Common myeloid progenitor, CD34-positive (primary cell): ENCODE data around the gene MAPK14.

Experiments
- CTCF ChIA-PET: fragments of 350-600 bp; sonication (Branson Sonifier 250); formaldehyde crosslinking; loops from one replicate; lab custom pipeline; 2021; ENCODE audit warnings: antibody characterized with exemption; lab: Charles Lee
- POLR2A ChIA-PET: fragments of 350-600 bp; sonication (Branson Sonifier 250); formaldehyde crosslinking; loops from one replicate; lab custom pipeline; 2021; ENCODE audit warnings: antibody characterized with exemption; lab: Charles Lee
- DNase-seq, 3 donors: peaks; one replicate each; pipeline versions ENCODE4 v3.0.0 to v3.0.0-alpha.2; 2013
- H3K27ac ChIP-seq, 2 experiments: 1 replicate in 1 of 2; 2 replicates in 1 of 2; pipeline ENCODE4 v1.7.0; 2013; ENCODE audit warnings: inconsistent platforms in 2 of 2, low read length in 2 of 2, mild to moderate bottlenecking in 2 of 2, low read depth in 1 of 2, moderate library complexity in 1 of 2; ENCODE audit not compliant: severe bottlenecking in 2 of 2, insufficient read depth in 1 of 2, poor library complexity in 1 of 2
- H3K27me3 ChIP-seq, 5 experiments: replicated peaks in 2 of 5; 1 replicate in 3 of 5; 2 replicates in 2 of 5; pipeline versions ENCODE4 v1.6.1 to v1.7.0; 2013; ENCODE audit warnings: low read length in 4 of 5, mild to moderate bottlenecking in 2 of 5, moderate library complexity in 2 of 5, inconsistent platforms in 1 of 5; ENCODE audit not compliant: insufficient read depth in 5 of 5, control insufficient read depth in 4 of 5
- H3K36me3 ChIP-seq, 4 experiments: 1 replicate in 2 of 4; 2 replicates in 2 of 4; pipeline versions ENCODE4 v1.6.1 to v1.7.0; 2013; ENCODE audit warnings: low read length in 3 of 4, control low read depth in 1 of 4, mild to moderate bottlenecking in 1 of 4; ENCODE audit not compliant: control insufficient read depth in 4 of 4, insufficient read depth in 4 of 4
- H3K4me1 ChIP-seq, 4 experiments: 1 replicate in 3 of 4; 2 replicates in 1 of 4; pipeline versions ENCODE4 v1.6.1 to v1.7.1; 2013; ENCODE audit warnings: low read length in 3 of 4, mild to moderate bottlenecking in 3 of 4, control low read depth in 1 of 4, inconsistent platforms in 1 of 4, moderate library complexity in 1 of 4; ENCODE audit not compliant: control insufficient read depth in 4 of 4, insufficient read depth in 4 of 4; ENCODE audit errors: control extremely low read depth in 1 of 4
- H3K4me3 ChIP-seq, 7 experiments: 1 replicate in 4 of 7; 2 replicates in 3 of 7; pipeline versions ENCODE4 v1.5.1 to v1.7.0; 2013; ENCODE audit warnings: mild to moderate bottlenecking in 7 of 7, low read length in 6 of 7, moderate library complexity in 6 of 7, inconsistent platforms in 2 of 7, low read depth in 2 of 7, control low read depth in 1 of 7; ENCODE audit not compliant: insufficient read depth in 4 of 7, control insufficient read depth in 1 of 7; ENCODE audit errors: extremely low read depth in 1 of 7
- H3K9me3 ChIP-seq, 5 experiments: 1 replicate in 4 of 5; 2 replicates in 1 of 5; pipeline versions ENCODE4 v1.6.1 to v1.7.1; 2013; ENCODE audit warnings: low read length in 4 of 5, mild to moderate bottlenecking in 2 of 5, inconsistent platforms in 1 of 5, low read depth in 1 of 5, moderate library complexity in 1 of 5; ENCODE audit not compliant: control insufficient read depth in 4 of 5, insufficient read depth in 2 of 5; ENCODE audit errors: control extremely low read depth in 1 of 5
- WGBS: methylation state at CpG from one replicate; pipeline ENCODE4 v1.1.5; 2013; ENCODE audit not compliant: insufficient coverage; 5-methylcytosine and 5-hydroxymethylcytosine counted together

MAPK14 gene

GRCh38 chr6:36145495-36145894 is 117.9 kb downstream of the MAPK14 start:
- 100% methylated on average over 1 of the region's 4 CpGs for WGBS
- Histone ChIP-seq H3K36me3 (no peaks in the 10 kb centered on the region), H3K27ac (no peak overlapping the region), H3K27me3 (no peaks in the 10 kb centered on the region), H3K4me1 (peaks cover 0 to 21% (median 2%) of the 10 kb centered on the region in 4 experiments), H3K9me3 (peaks cover 0 to 14% (median 0%) of the 10 kb centered on the region in 5 experiments), H3K4me3 (no peak overlapping the region)
- ChIA-PET POLR2A (no interaction called here), CTCF (interaction anchor here (1.0 to 1.8 kb wide), 2 partner anchors 49 to 142 kb away, joined by 3 to 5 read pairs; no protein-coding TSS in a partner anchor)
- no peak for DNase-seq

GRCh38 chr6:36147294-36147693 is 119.7 kb downstream of the MAPK14 start:
- H3K4me1 ChIP-seq, result peaks cover 0 to 21% (median 2%) of the 10 kb centered on the region in 4 experiments
- ChIA-PET POLR2A (no interaction called here), CTCF (no interaction called here)
- no peak for DNase-seq
- H3K9me3 ChIP-seq, result peaks cover 0 to 14% (median 0%) of the 10 kb centered on the region in 5 experiments
- no peaks in the 10 kb centered on the region for H3K27me3 ChIP-seq
- no peak overlapping the region for H3K4me3 ChIP-seq
- H3K36me3 ChIP-seq, result no peaks in the 10 kb centered on the region
- 92% methylated on average over 3 of the region's 3 CpGs for WGBS
- H3K27ac ChIP-seq, result no peak overlapping the region

GRCh38 chr6:36149476-36149875 is 121.9 kb downstream of the MAPK14 start:
- ChIA-PET CTCF (no interaction called here), POLR2A (no interaction called here)
- H3K9me3 ChIP-seq, result peaks cover 0 to 15% (median under 1%) of the 10 kb centered on the region in 5 experiments
- H3K27me3 ChIP-seq, result no peaks in the 10 kb centered on the region
- H3K4me1 ChIP-seq, result peaks cover 0 to 20% (median 2%) of the 10 kb centered on the region in 4 experiments
- no peak for DNase-seq
- no peaks in the 10 kb centered on the region for H3K36me3 ChIP-seq
- no peak overlapping the region for H3K27ac ChIP-seq
- no peak overlapping the region for H3K4me3 ChIP-seq

GRCh38 chr6:36150283-36150682 is 122.7 kb downstream of the MAPK14 start:
- CTCF ChIA-PET, result interaction anchor here (1.1 kb wide), 1 partner anchor 9 kb away, joined by 3 read pairs; no protein-coding TSS in a partner anchor
- H3K9me3 ChIP-seq, result peaks cover 0 to 20% (median 1%) of the 10 kb centered on the region in 5 experiments

GRCh38 chr6:36154286-36154685 is 126.7 kb downstream of the MAPK14 start:
- Histone ChIP-seq H3K9me3 (peaks cover 1 to 15% (median 4%) of the 10 kb centered on the region in 5 experiments), H3K36me3 (no peaks in the 10 kb centered on the region), H3K4me3 (no peak overlapping the region), H3K27ac (no peak overlapping the region), H3K4me1 (peaks cover 0 to 8% (median 2%) of the 10 kb centered on the region in 4 experiments), H3K27me3 (no peaks in the 10 kb centered on the region)
- ChIA-PET CTCF (interaction anchor here (1.5 kb wide), 1 partner anchor 11 kb away, joined by 4 read pairs; no protein-coding TSS in a partner anchor), POLR2A (no interaction called here)
- no peak for DNase-seq
- 100% methylated on average over 1 of the region's 2 CpGs for WGBS

More at GRCh38 chr6:36150283-36150682, 122.7 kb downstream of the MAPK14 start:
- DNase-seq, result no peak
- H3K36me3 ChIP-seq, result no peaks in the 10 kb centered on the region
- no peak overlapping the region for H3K27ac ChIP-seq
- POLR2A ChIA-PET, result no interaction called here
- peak overlapping the region in 1 of 7 experiments; percentile 24 for H3K4me3 ChIP-seq
- WGBS, result 50% methylated on average over 2 of the region's 3 CpGs
- H3K27me3 ChIP-seq, result no peaks in the 10 kb centered on the region
- peaks cover 0 to 20% (median 2%) of the 10 kb centered on the region in 4 experiments for H3K4me1 ChIP-seq

GRCh38 chr6:36155662-36156061 is 128.1 kb downstream of the MAPK14 start:
- no CpG with 5 or more reads among the region's 2 CpGs for WGBS
- ChIA-PET POLR2A (no interaction called here), CTCF (interaction anchor here (0.8 to 1.5 kb wide), 4 partner anchors 12 to 24 kb away, joined by 3 read pairs; no protein-coding TSS in a partner anchor)
- H3K27ac ChIP-seq, result no peak overlapping the region
- H3K4me1 ChIP-seq, result peaks cover 0 to 3% (median 0%) of the 10 kb centered on the region in 4 experiments
- H3K4me3 ChIP-seq, result no peak overlapping the region
- no peaks in the 10 kb centered on the region for H3K36me3 ChIP-seq
- DNase-seq, result no peak
- H3K9me3 ChIP-seq, result peaks cover 1 to 15% (median 4%) of the 10 kb centered on the region in 5 experiments
- no peaks in the 10 kb centered on the region for H3K27me3 ChIP-seq

GRCh38 chr6:36160147-36160760 is 132.6 kb downstream of the MAPK14 start:
- Histone ChIP-seq H3K4me3 (no peak overlapping the region), H3K4me1 (no peaks in the 10 kb centered on the region), H3K27me3 (no peaks in the 10 kb centered on the region), H3K9me3 (peaks cover 0 to 8% (median 4%) of the 10 kb centered on the region in 5 experiments), H3K36me3 (no peaks in the 10 kb centered on the region), H3K27ac (no peak overlapping the region)
- ChIA-PET CTCF (no interaction called here), POLR2A (interaction anchor here (0.6 kb wide), 1 partner anchor 9 kb away, joined by 3 read pairs; no protein-coding TSS in a partner anchor)
- DNase-seq, result no peak
- WGBS, result 100% methylated on average over 2 of the region's 4 CpGs
